Pons (tissue), 1 donor: Measurements from ENCODE around the gene C10orf143.

ENCODE experiments used
- DNase-seq: peaks from one replicate; pipeline ENCODE4 v3.0.0-alpha.2; 2016; ENCODE audit warnings: low spot score

The C10orf143 gene

DNA sequence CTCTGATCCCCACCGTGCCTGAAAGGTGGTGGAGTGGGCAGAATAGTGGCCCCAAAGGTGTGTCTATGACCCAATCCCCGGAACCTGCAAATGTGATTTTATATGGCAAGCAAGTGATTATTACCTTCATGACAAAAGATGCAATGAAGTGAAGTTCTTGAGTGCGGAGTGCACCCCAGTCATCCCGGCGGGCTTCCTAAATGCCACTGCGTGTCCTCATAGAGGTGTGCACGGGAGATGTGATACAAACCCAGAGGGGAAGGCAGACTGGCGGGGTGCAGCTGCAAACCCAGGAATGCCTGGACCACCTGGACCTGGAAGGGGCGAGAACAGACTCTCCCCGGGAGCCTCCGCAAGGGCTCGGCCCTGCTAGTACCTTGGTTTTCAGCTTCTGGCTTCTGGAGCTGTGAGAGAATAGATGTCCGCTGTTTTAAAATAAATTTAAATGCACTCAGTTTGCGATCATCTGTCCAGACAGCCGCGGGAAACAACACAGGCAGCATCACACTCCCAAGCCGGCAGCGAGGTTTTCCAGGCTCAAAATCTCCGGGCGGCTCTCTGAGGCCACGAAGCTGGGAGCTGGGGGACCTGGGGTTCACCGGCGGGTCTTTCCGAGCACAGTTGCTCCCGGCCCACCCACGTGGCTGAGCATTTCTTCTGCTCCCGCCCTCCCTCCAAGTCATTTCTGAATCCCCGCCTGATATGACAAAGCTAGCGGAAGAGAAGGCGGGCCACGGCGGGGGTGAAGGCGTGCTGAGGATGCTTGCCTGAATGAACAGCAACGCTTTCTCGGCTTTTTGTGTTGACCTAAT lies 96.2 kb downstream of the C10orf143 start:
- DNase-seq: no peak
